Vagina (tissue), 2 donors: Measurements from ENCODE around the gene BEAN1.

Source experiments
- CTCF ChIP-seq, 3 experiments: fragments of 450-650 bp in 2 of 3; fragments of 200-600 bp in 1 of 3; sonication (generic) in 1 of 3; IDR thresholded peaks; one replicate each; pipeline ENCODE4 v1.5.1; 2017 to 2019; ENCODE audit warnings: antibody characterized with exemption in 3 of 3, mild to moderate bottlenecking in 2 of 3, moderate library complexity in 2 of 3
- POLR2A ChIP-seq, 2 donors: fragments of 450-650 bp; IDR thresholded peaks; one replicate each; pipeline ENCODE4 v1.6.1; 2017; ENCODE audit warnings: antibody characterized with exemption in 2 of 2, mild to moderate bottlenecking in 2 of 2, moderate library complexity in 2 of 2
- POLR2AphosphoS5 ChIP-seq, 2 donors: sonication (generic); formaldehyde crosslinking; IDR thresholded peaks; one replicate each; pipeline ENCODE4 v1.9.0; 2017; ENCODE audit warnings: antibody characterized with exemption in 2 of 2, mild to moderate bottlenecking in 2 of 2, low read depth in 1 of 2; ENCODE audit not compliant: insufficient read depth in 1 of 2

GRCh38 chr16:66503030-66503429 lies 75.9 kb downstream of the BEAN1 start:
- TF ChIP-seq POLR2A (IDR thresholded peaks at IDR 0.05) (no peak), CTCF (IDR thresholded peaks at IDR 0.05) (no peak), POLR2AphosphoS5 (IDR thresholded peaks at IDR 0.05; ENCODE audit: insufficient read depth in 1 of 2, low read depth in 1 of 2) (no peak)
